22Rv1 (cell line): ENCODE results near the gene PPP2R5E.
"Not testable (repeated sequence)": the region's sequence is repeated elsewhere in the genome, so short reads cannot be mapped to it uniquely, and the experiment has no call there.

Experiments used
- H3K27ac ChIP-seq: fragments of 450-650 bp; 2 replicates; pipeline ENCODE4 v1.5.1; 2017
- CTCF ChIP-seq: fragments of 450-650 bp; IDR thresholded peaks from 2 replicates; pipeline ENCODE4 v1.5.1; 2017; ENCODE audit warnings: mild to moderate bottlenecking
- ZFX ChIP-seq: fragments of 450-650 bp; IDR thresholded peaks from 2 replicates; pipeline ENCODE4 v1.6.1; 2017; ENCODE audit warnings: antibody characterized with exemption, borderline replicate concordance

The PPP2R5E gene

DNA sequence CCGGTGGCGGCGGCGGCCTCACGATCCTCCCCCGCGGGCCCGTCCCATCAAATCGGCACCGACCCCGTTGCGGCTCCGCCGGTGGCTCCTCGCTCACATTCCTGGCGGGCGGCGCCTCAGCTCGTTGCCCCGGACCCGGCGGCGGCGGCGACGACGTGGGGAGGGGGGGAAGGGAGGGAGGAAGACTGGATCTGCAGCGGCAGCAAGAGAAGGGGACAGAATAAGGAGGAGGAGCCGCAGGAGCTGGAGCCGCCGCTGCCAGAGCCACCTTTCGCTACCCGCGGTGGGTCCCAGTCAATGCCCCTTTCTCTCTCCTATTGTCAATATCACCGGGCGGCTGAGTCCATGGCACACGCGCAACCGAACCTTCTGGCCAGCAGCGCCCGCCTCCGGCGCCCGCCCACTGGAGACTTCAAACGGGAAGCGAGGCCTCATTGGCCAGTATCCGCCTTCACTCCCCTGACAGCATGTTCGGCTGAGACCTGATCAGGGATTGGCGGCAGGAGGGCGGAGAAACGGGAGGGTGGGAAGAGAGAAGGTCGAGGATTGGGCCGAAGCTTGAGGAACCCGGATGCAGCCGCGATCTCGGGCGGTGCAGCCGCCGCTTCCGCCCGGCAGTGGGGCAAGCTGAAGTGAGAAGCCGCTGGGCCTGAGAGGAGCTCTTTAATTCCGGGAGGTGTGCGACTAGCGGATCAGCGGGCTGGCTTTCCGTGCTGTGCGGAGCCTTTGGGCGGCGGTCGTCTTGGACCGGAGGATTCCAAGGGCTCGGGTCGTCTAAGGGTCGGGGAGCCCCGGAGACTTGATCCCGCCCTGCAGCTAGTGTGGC, at the start of gene PPP2R5E:
TSS of gene PPP2R5E (minus strand) at position 378 of the 826 bp plus-strand sequence. CDS start 3,692 bp downstream, outside the sequence.
- TF ChIP-seq CTCF (no peak), ZFX (no peak)
- peak within 1 kb of the TSS; percentile 84 for H3K27ac ChIP-seq

GRCh38 chr14:63583046-63583445, 39.9 kb upstream of the PPP2R5E start:
- not testable (repeated sequence) for H3K27ac ChIP-seq

DNA sequence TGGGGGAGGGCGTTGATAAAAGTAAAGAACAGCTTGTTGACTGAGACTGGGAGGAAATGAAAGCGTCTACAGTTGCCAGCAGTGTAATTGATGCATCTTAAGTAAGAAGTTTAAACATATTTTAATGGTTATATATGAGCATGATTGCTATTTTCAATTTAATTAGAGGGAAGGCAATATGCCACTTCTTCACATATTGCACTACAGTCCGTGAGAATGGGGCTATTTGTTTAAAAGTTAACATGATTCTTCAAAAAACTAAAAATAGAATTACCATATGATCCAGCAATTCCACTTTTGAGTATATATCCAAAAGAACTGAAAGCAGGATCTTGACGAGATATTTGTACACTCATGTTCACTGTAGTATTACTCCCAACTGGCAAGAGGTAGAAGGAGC, 38.3 kb upstream of the PPP2R5E start:
- no peak overlapping the region for H3K27ac ChIP-seq
- TF ChIP-seq ZFX (no peak), CTCF (no peak)

- TF ChIP-seq ZFX = no peak
- TF ChIP-seq CTCF = no peak
- no peak overlapping the region for H3K27ac ChIP-seq
Observed at GRCh38 chr14:63578300-63578699, 35.1 kb upstream of the PPP2R5E start.

DNA sequence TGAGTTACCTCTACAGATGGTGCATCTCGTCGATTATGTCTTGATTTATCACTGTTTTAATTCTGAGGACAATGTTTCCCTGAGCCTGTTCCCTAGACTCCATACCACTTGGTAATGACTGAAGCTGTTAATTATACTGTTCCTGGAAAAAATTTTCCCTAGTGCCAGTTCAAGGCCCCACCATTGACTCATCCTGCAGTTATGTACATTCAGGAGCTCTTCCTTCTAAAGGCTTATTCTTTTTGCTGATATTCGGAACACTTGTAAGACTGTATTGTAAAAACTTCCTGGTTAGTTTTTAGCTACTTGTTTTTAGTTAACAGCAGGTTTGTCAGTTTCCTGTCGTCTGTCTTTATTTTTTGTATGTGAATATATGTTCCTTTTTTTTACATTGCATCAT, 30.4 kb upstream of the PPP2R5E start:
- H3K27ac ChIP-seq = no peak overlapping the region

GRCh38 chr14:63565448-63565847, 22.3 kb upstream of the PPP2R5E start:
- TF ChIP-seq CTCF (no peak), ZFX (no peak)
- H3K27ac ChIP-seq = no peak overlapping the region

More for the DNA sequence above, 30.4 kb upstream of the PPP2R5E start:
- TF ChIP-seq CTCF (no peak), ZFX (no peak)

DNA sequence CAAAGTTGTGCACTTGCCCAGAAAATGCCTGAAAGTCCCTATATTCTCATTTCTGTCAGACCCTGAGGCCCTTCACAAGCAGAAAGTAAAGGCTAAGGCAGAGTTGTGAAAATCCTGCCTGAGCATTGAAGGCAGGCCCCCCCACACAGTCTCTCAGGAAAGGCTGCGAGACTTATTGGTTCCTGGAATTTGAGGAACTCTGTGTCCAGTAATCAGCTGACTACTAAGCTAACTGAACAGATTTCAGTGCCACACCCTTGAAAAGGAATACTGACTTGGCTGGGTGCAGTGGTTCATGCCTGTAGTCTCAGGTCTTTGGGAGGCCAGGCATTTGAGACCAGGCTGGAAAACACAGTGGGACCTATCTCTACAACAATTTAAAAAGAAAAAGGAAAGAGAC, 21.1 kb upstream of the PPP2R5E start:
- TF ChIP-seq CTCF (no peak), ZFX (no peak)
- no peak overlapping the region for H3K27ac ChIP-seq

DNA sequence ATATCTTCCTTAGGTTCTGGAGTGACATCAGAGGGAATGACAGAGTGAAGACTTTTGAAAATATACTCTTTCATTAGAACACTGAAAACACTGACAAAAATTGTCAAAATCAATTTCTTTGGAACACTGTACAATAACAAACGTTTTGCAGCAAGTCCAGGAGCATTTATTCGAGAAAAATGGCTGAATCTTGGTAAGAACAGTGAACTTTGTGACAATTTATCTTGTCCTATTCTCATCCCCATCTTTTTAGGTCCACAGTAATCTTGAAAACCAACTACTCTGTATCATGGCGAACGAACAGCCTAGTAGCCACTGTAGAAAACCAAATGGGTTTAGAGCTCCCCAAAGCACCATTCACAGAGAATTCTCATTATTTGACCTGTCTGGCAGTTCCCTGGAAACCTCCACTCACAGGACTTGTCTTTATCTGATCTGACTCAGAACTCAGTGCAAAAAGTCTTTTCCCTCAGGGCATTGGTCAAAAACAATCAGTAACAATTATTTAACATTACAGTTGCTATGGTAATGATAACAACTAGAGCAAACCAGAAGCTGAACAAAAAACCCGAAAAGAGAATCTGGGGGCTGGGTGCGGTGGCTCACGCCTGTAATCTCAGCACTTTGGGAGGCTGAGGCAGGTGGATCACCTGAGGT, 20.3 kb upstream of the PPP2R5E start:
- no peak overlapping the region for H3K27ac ChIP-seq
- TF ChIP-seq ZFX (no peak), CTCF (no peak)
